GM19468 (cell line): ENCODE measurements around the gene BICD1.

Experiments
- ATAC-seq: cut with Tn5 transposase; IDR thresholded peaks from one replicate; pipeline ENCODE4 v1.9.1; 2021; ENCODE audit warnings: mild to moderate bottlenecking, moderate library complexity, moderate number of reproducible peaks; ENCODE audit not compliant: unreplicated experiment; ENCODE audit errors: extremely low read depth

BICD1 gene

DNA sequence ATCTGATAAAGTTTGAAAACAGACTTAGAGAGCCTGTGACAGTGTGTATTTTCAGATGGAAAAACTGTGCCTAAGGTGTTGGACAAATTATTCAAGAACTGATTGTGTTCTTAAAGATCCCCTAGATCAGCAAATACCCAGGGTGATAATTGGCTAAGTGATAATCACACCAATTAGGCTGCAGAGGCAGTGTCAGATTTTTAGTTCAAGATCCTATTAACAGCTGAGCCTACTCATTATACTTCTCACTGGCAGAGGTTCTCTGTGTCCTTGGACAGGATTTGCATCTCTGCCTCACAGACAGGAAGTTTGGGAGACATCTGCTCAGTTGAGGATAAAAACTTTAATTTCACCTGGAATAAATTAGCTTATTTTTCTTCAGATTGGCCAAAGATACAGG is 288.4 kb downstream of the BICD1 start:
- no peak for ATAC-seq

- ATAC-seq: no peak
These were observed 291.0 kb downstream of the BICD1 start for GRCh38 chr12:32397696-32398095.

- ATAC-seq: no peak
These were observed 291.5 kb downstream of the BICD1 start for GRCh38 chr12:32398181-32398580.

- ATAC-seq: no peak
These were observed 292.2 kb downstream of the BICD1 start for GRCh38 chr12:32398816-32399369.

- peak; percentile 48 for ATAC-seq
These were observed 292.9 kb downstream of the BICD1 start, which contains the start of gene FGD4 for GRCh38 chr12:32399370-32400113. Gene FGD4, plus strand, starts transcription at chr12:32399558.

DNA sequence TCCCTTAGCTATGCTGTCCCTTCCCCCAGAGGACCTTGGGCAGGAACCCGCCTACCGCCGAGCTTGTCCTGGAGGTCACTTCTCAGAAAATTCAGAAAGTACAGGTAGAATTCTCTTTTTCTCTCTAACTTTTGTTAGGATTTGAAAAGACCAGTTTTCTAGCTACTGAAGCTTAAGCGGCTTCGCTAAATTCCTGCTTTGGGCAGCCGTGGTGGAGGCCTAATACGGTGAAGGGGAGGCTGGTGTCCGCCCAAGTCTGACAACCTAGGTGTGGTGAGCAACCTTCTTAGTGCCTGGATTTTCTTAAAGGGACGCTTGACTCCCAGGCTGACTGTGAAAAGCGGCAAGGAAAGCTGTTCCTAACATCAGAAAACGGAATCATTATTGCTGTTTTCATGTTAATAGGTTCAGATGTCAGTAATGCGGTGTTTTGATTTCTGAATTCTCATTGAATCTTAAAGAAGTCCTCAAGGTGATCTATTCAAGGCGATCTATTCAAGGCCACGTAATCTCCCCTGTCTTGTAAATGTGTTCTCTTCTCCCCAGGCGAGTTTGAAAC is 293.5 kb downstream of the BICD1 start:
- no peak for ATAC-seq

DNA sequence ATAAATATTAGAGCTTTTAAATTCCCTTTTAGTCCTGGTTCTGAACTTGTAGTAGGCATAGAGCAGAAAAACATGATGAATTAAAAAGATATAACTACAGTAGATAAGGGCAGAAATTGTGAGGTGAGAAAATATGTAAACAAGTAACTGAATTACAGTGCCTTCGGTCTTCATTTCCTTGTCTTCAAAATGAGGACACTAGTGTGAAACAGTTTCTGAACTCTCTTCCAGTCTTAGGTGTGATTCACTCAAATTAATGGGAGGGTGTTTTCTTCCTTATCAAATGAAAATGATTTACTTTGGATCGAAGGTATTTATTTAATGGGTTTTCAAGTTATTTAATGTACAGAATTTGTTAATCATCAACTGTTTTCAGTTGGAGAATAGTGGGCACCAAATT is 294.2 kb downstream of the BICD1 start:
- ATAC-seq: no peak

- ATAC-seq: no peak
These were observed 295.5 kb downstream of the BICD1 start for GRCh38 chr12:32402170-32402569.

DNA sequence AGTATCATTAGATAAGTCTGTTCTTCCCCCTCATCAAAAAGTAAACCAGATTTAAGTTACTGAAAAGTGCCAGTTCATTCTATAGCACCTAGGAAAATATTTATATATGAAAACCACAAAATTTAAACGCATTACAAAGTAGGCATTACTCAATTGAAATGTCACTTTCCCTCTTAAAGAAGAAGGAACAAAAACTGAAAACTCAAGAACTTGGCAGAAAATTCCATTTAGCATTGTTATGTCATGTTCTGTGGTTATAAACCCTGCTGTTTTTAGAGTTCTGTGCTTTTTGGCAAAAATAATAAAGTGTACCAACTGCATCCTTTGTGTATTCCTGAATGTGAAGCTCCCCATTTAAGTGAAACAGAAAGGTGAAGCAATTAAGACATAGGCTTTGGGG is 296.3 kb downstream of the BICD1 start:
- no peak for ATAC-seq

- ATAC-seq: no peak
These were observed 301.1 kb downstream of the BICD1 start for GRCh38 chr12:32407795-32408194.

- no peak for ATAC-seq
These were observed 306.8 kb downstream of the BICD1 start for GRCh38 chr12:32413412-32413811.

- no peak for ATAC-seq
These were observed 311.6 kb downstream of the BICD1 start for GRCh38 chr12:32418221-32418620.

GRCh38 chr12:32418903-32419519 is 312.4 kb downstream of the BICD1 start:
- ATAC-seq: no peak

GRCh38 chr12:32419520-32419960 is 312.9 kb downstream of the BICD1 start:
- ATAC-seq: no peak

DNA sequence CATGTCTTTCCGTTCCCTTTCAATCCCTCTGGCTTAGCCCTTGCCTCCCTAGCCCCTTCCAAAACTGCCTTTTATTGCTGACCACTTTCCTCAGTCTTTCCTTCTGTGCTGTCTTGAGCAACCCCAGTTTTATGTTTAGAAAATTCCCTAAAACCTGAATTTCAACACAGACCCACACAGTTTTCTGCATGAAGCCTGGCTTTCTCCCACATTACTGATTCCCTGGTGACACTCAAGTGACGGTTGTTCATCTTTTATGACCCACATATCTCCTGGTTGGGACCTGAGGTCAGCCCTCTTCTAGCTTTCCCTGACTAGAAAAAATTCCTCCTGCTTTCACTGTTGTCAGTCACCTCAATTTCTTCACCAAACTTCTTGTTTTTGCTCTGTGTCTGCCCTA is 313.7 kb downstream of the BICD1 start:
- no peak for ATAC-seq

- ATAC-seq: no peak
These were observed 316.9 kb downstream of the BICD1 start for GRCh38 chr12:32423559-32423958.

GRCh38 chr12:32431025-32431424 is 324.4 kb downstream of the BICD1 start:
- no peak for ATAC-seq
